Measurements from ENCODE around the gene SCGB1C1.
"Not testable (repeated sequence)": the region's sequence is repeated elsewhere in the genome, so short reads cannot be mapped to it uniquely, and the experiment has no call there.

The SCGB1C1 gene

DNA sequence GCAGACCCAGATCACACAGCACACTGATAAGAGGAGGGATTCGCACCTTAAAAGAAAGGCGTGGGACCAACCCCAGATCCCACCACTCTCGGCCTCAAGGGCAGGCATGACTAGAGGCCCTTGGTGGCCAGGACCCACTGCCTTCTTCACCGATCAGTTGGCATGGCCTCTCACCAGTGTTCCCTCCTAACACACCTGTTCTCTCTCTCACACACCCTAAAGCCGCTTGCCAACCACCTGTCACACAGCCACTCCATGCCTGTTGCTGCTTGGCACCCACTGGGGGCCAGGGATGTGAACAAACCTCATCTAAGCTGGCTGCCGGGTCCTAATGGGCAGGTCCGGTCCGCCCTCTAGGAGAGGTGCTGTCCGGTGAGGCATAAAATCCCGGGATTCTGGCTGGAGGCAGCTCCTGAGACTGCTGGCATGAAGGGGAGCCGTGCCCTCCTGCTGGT is at the start of gene SCGB1C1:
Gene SCGB1C1, plus strand, starts transcription at position 405 of the 455 bp plus-strand sequence. Its CDS starts 22 bp downstream, at position 427.
- not testable (repeated sequence) for H3K36me3 ChIP-seq (ENCODE audit: control insufficient read depth, insufficient read depth, low read length); H3K27me3 ChIP-seq (replicated peaks; ENCODE audit: control insufficient read depth, insufficient read depth, low read length); DNase-seq (ENCODE audit: extremely low read depth, insufficient read length); H3K4me3 ChIP-seq (replicated peaks; ENCODE audit: low read depth, low read length)

DNA sequence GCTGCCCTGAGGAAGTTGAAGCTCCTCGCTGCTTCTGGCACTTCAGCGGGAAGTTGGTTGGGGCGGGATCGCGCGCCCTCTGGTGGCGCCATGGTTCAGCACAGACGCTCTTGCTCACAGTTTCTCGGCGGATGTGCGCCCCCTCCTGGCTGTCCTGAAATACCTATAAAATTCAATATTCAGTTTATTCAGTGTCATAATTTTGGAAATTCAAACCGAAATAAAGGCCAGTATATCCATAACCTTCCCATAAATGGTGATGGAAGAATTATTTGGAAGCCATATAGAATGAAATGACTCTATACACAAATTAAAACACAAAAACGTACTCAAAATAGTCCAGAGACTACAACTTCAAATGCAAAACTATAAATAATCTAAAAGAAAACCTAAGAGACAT is 12.6 kb upstream of the SCGB1C1 start:
- H3K36me3 ChIP-seq (ENCODE audit: control insufficient read depth, insufficient read depth, low read length); H3K27me3 ChIP-seq (replicated peaks; ENCODE audit: control insufficient read depth, insufficient read depth, low read length); DNase-seq (ENCODE audit: extremely low read depth, insufficient read length); H3K4me3 ChIP-seq (replicated peaks; ENCODE audit: low read depth, low read length): not testable (repeated sequence)

DNA sequence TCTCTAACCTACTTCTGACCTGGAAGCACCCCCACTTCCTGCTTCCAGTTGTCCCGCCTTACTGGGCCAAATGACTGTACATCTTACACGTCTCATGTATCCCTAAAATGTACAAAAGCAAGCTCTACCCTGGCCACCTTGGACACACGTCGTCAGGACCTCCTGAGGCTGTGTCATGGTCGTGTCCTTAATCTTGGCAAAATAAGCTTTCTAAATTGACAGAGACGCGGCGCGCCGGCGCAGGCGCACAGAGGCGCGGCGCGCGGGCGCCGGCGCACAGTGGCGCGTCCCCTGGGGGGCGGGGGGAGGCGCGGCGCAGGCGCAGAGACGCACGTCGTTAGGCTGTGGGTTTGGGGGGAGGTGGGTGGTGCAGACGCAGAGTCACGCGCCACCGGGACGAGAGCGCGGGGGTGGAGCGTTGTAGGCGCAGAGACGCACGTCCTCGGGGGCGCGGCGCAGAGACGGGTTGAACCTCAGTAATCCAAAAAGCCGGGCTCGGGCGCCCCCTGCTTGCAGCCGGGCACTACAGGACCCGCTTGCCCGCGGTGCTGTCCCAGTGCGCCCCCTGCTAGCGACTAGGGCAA is 3.6 kb upstream of the SCGB1C1 start:
- not testable (repeated sequence) for H3K4me3 ChIP-seq (replicated peaks; ENCODE audit: low read depth, low read length); H3K36me3 ChIP-seq (ENCODE audit: control insufficient read depth, insufficient read depth, low read length); H3K27me3 ChIP-seq (replicated peaks; ENCODE audit: control insufficient read depth, insufficient read depth, low read length)
- DNase-seq (ENCODE audit: extremely low read depth, insufficient read length), result peak; percentile 59
- TF ChIP-seq, protein P1, sequence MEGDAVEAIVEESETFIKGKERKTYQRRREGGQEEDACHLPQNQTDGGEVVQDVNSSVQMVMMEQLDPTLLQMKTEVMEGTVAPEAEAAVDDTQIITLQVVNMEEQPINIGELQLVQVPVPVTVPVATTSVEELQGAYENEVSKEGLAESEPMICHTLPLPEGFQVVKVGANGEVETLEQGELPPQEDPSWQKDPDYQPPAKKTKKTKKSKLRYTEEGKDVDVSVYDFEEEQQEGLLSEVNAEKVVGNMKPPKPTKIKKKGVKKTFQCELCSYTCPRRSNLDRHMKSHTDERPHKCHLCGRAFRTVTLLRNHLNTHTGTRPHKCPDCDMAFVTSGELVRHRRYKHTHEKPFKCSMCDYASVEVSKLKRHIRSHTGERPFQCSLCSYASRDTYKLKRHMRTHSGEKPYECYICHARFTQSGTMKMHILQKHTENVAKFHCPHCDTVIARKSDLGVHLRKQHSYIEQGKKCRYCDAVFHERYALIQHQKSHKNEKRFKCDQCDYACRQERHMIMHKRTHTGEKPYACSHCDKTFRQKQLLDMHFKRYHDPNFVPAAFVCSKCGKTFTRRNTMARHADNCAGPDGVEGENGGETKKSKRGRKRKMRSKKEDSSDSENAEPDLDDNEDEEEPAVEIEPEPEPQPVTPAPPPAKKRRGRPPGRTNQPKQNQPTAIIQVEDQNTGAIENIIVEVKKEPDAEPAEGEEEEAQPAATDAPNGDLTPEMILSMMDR (IDR thresholded peaks at IDR 0.05; ENCODE audit: insufficient read depth, low read length, poor library complexity, severe bottlenecking), result peak; percentile 29

DNA sequence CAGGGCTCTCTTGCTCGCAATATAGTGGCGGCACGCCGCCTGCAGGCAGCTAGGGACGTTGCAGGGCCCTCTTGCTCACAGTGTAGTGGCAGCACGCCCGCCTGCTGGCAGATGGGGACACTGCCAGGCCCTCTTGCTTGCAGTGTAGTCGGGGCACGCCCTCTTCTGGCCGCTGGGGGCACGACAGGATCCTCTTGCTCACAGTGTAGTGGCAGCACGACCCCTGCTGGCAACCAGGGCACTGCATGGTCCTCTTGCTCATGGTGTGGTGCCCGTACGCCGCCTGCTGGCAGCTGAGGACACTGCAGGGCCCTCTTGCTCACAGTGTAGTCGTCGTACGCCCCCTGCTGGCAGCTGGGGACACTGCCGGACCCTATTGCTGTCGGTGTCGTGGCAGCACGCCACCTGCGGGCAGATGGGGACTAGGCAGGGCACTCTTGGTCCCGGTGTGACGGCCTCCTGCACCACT is 3.0 kb upstream of the SCGB1C1 start:
- not testable (repeated sequence) for H3K27me3 ChIP-seq (replicated peaks; ENCODE audit: control insufficient read depth, insufficient read depth, low read length); H3K36me3 ChIP-seq (ENCODE audit: control insufficient read depth, insufficient read depth, low read length); H3K4me3 ChIP-seq (replicated peaks; ENCODE audit: low read depth, low read length); DNase-seq (ENCODE audit: extremely low read depth, insufficient read length)

DNA sequence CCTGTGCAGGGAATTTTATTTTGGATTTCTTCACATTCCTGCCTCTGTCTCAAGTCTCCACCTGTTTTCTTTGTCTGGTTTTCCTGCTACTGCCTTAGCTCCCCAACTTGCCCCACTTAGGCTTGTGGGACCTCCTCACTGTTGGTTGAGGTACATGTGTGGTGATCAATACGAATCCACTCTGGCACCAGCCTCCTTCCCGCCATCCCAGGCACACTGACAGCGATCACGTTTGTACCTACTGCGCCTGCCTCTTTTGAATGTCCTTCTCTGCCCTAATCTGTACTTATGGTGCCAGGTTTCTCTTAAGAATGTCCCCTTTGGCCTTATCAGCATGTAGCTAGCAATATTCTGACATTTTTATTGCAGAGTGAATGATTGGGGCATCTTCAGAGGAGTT is 2.3 kb upstream of the SCGB1C1 start:
- not testable (repeated sequence) for H3K27me3 ChIP-seq (replicated peaks; ENCODE audit: control insufficient read depth, insufficient read depth, low read length); DNase-seq (ENCODE audit: extremely low read depth, insufficient read length)

DNA sequence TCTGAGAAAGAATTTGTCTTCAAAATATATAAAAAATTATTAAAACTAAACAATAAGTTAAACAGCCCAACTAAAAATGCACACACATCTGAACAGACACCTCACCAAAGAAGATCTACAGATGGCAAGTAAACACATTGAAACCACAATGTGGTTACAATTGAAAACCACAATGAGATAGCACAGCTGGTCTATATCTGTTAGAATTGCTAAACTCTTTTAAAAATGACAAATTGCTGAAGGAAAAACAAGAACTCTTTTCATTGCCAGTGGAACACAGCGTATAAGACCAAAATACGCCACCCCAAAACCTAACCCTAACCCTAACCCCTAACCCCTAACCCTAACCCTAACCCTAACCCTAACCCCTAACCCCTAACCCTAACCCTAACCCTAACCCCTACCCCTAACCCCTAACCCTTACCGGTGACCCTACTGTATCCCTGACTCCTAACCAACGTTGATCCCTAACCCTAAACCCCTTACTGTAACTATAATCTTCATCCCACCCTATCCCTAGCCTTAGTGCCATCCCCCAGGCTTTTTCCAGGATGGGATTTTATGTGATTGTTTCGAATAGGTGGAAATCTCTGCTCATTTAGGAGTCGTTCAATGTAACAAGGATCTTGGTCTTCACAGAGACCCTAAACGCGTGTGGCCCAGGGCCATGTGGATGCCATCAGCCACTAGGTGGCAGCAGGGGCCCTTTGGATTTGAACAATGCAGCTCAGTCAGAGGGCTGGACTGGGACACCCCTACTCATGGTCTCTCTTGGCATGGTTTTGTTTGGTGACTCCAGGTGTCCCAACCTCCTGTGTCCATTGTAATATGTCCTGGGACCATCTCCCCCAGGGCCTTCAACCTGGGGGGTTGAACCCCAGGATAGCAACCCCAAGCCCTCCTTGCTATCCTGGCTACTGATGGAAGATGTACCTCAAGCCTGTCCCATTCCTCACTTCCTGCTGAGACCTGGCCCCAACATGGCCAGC is 1.1 kb upstream of the SCGB1C1 start:
- not testable (repeated sequence) for H3K4me3 ChIP-seq (replicated peaks; ENCODE audit: low read depth, low read length); H3K36me3 ChIP-seq (ENCODE audit: control insufficient read depth, insufficient read depth, low read length); H3K27me3 ChIP-seq (replicated peaks; ENCODE audit: control insufficient read depth, insufficient read depth, low read length)
- peak; percentile 3 for DNase-seq (ENCODE audit: extremely low read depth, insufficient read length)

More for the DNA sequence above, 2.3 kb upstream of the SCGB1C1 start:
- not testable (repeated sequence) for H3K4me3 ChIP-seq (replicated peaks; ENCODE audit: low read depth, low read length); H3K36me3 ChIP-seq (ENCODE audit: control insufficient read depth, insufficient read depth, low read length)

DNA sequence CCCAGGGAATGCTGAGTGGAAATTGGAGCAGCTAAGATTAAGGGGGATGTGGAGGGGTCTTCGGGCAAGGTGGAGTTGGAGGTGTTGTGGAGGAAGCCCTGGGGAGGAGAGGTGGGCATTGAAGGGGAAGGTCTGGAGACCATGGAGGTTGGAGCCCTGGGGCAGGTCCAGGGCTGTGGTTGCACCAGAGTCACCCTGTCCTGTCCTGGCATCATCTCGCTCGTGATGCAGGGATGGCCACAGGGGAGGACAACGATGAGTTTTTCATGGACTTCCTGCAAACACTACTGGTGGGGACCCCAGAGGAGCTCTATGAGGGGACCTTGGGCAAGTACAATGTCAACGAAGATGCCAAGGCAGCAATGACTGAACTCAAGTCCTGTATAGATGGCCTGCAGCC is 603 bp downstream of the SCGB1C1 start:
- H3K27me3 ChIP-seq (replicated peaks; ENCODE audit: control insufficient read depth, insufficient read depth, low read length); DNase-seq (ENCODE audit: extremely low read depth, insufficient read length); H3K36me3 ChIP-seq (ENCODE audit: control insufficient read depth, insufficient read depth, low read length); H3K4me3 ChIP-seq (replicated peaks; ENCODE audit: low read depth, low read length): not testable (repeated sequence)

DNA sequence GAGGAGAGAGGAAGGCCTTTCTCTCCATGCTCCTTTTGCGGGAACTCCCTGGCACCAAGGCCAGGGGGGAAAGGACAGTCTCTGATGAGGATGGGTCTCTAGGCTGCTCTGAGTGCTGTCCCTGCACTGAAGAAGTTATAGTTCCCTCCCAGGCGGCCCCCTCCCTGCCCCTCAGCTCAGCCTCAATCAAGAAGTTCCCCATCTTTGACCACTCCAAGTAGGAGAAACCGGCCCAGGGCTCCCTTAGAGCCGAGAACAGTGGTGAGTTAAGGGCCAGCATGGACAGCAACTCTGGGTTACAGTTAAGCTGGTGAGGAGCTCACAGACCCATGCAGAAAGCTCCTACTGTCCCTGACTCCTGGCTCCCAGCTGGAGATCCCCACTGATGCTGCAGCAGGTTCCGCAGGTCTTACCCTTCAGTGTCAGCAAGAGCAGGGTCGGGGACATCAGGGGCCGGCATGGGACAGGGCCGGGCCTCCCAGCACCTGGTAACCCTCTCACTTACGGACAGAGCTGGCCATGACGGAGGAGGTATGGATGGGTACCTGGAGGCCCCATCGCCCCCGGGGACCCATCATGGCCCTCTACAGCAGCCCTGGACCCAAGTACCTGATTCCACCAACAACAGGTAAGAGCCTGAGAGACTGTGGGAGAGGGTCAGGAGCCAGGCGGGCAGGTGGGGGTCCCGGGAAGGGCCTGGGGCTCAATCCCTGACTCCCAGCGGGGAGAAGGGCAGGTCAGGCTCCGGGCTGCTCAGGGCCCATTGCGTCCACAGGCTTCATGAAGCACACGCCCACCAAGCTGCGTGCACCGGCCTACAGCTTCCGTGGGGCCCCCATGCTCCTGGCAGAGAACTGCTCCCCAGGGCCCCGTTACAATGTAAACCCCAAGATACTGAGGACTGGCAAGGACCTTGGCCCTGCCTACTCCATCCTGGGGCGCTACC is 4.2 kb downstream of the SCGB1C1 start:
- no peak overlapping the region for H3K4me3 ChIP-seq (replicated peaks; ENCODE audit: low read depth, low read length)
- no peaks in the 10 kb centered on the region for H3K27me3 ChIP-seq (replicated peaks; ENCODE audit: control insufficient read depth, insufficient read depth, low read length)
- peaks cover 2% of the 10 kb centered on the region for H3K36me3 ChIP-seq (ENCODE audit: control insufficient read depth, insufficient read depth, low read length)
- TF ChIP-seq, protein P1 (IDR thresholded peaks at IDR 0.05; ENCODE audit: insufficient read depth, low read length, poor library complexity, severe bottlenecking), result no peak
- DNase-seq (ENCODE audit: extremely low read depth, insufficient read length), result no peak

All from GM06990 (cell line).